ENCODE measurements around the gene ELSPBP1.

DNA sequence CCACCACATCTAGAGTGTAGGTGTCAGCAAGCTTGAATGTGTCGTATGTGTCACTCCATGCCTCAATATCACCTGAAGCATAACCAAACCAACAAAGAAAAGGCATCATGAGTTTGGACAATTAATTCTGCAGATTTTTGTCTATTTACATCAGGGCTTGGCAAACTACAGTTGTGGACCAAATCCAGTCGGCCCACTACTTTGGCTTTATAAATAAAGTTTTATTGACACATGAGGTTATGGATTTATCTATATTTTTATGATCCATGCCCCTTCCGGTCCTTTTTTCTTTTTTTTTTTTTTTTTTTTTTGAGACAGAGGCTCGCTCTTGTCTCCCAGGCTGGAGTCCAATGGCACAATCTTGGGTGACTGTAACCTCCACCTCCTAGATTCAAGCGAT, 58.6 kb downstream of the ELSPBP1 start:
- TF ChIP-seq, protein P1, sequence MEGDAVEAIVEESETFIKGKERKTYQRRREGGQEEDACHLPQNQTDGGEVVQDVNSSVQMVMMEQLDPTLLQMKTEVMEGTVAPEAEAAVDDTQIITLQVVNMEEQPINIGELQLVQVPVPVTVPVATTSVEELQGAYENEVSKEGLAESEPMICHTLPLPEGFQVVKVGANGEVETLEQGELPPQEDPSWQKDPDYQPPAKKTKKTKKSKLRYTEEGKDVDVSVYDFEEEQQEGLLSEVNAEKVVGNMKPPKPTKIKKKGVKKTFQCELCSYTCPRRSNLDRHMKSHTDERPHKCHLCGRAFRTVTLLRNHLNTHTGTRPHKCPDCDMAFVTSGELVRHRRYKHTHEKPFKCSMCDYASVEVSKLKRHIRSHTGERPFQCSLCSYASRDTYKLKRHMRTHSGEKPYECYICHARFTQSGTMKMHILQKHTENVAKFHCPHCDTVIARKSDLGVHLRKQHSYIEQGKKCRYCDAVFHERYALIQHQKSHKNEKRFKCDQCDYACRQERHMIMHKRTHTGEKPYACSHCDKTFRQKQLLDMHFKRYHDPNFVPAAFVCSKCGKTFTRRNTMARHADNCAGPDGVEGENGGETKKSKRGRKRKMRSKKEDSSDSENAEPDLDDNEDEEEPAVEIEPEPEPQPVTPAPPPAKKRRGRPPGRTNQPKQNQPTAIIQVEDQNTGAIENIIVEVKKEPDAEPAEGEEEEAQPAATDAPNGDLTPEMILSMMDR (IDR thresholded peaks at IDR 0.05) = no peak
- no peak for TF ChIP-seq POLR2A (IDR thresholded peaks at IDR 0.05)
